IMR-90 (cell line): ENCODE data around the gene INCENP. TPM values are rescaled to one million over a fixed set of nuclear protein-coding genes. Genes with fewer than 3 reads are reported as not detected.

Experiments
- ATAC-seq: fragments of 200-7000 bp; cut with Tn5 transposase; 2 replicates; pipeline ENCODE4 v1.9.1; 2020; ENCODE audit warnings: low read depth, mild to moderate bottlenecking, moderate library complexity
- BruUV-seq: library from RNA; stranded (reverse); fragments of 400-500 nt; replicated peaks from 2 replicates; lab custom pipeline; 2021; lab: Mats Ljungman, UMichigan
- CTCF ChIA-PET: fragments of 300-600 bp; formaldehyde crosslinking; extraction: SDS; loops from one replicate; lab custom pipeline; 2021; ENCODE audit warnings: antibody characterized with exemption; lab: Yijun Ruan, JAX
- POLR2A ChIA-PET: fragments of 300-600 bp; sonication (Branson Sonifier 250); formaldehyde crosslinking; loops from one replicate; lab custom pipeline; 2022; ENCODE audit warnings: antibody characterized with exemption; ENCODE audit not compliant: unreplicated experiment; lab: Charles Lee
- DNase-seq: peaks from one replicate; pipeline ENCODE4 v3.0.0; 2013
- H2AFZ ChIP-seq: replicated peaks from 2 replicates; pipeline ENCODE3; 2013; ENCODE audit warnings: low read length, mild to moderate bottlenecking; ENCODE audit not compliant: poor library complexity
- H2AK5ac ChIP-seq: 2 replicates; pipeline ENCODE4 v1.6.1; 2013; ENCODE audit warnings: low read depth, low read length, inconsistent platforms
- H2AK9ac ChIP-seq: replicated peaks from 2 replicates; pipeline ENCODE3; 2013; ENCODE audit warnings: mild to moderate bottlenecking, low read depth, low read length, moderate library complexity; ENCODE audit not compliant: poor library complexity
- H2BK120ac ChIP-seq: 2 replicates; pipeline ENCODE4 v1.6.1; 2013; ENCODE audit warnings: low read depth, low read length, inconsistent platforms
- H2BK15ac ChIP-seq: 3 replicates; pipeline ENCODE4 v1.6.1; 2013; ENCODE audit warnings: low read depth, low read length, inconsistent platforms
- H2BK20ac ChIP-seq: 2 replicates; pipeline ENCODE4 v1.6.1; 2013; ENCODE audit warnings: low read depth, mild to moderate bottlenecking, inconsistent platforms, low read length, moderate library complexity
- H2BK5ac ChIP-seq: 2 replicates; pipeline ENCODE4 v1.6.1; 2013; ENCODE audit warnings: mild to moderate bottlenecking, low read depth, low read length, inconsistent platforms; ENCODE audit not compliant: poor library complexity, severe bottlenecking
- H3K14ac ChIP-seq: replicated peaks from 2 replicates; pipeline ENCODE4 v1.6.1; 2013; ENCODE audit warnings: low read depth, low read length, inconsistent platforms
- H3K18ac ChIP-seq: 2 replicates; pipeline ENCODE4 v1.6.1; 2013; ENCODE audit warnings: low read depth, low read length, control low read depth
- H3K23ac ChIP-seq: 2 replicates; pipeline ENCODE4 v1.6.1; 2013; ENCODE audit warnings: low read depth, low read length, inconsistent platforms
- H3K27ac ChIP-seq: 2 replicates; pipeline ENCODE4 v1.5.1; 2013; ENCODE audit warnings: mild to moderate bottlenecking, control low read depth, low read length; ENCODE audit not compliant: insufficient read depth
- H3K27me3 ChIP-seq: 2 replicates; pipeline ENCODE4 v1.6.1; 2013; ENCODE audit warnings: low read length; ENCODE audit not compliant: control insufficient read depth, insufficient read depth
- H3K36me3 ChIP-seq: 2 replicates; pipeline ENCODE4 v1.6.1; 2013; ENCODE audit warnings: low read length, mixed read lengths; ENCODE audit not compliant: control insufficient read depth, insufficient read depth
- H3K4ac ChIP-seq: 2 replicates; pipeline ENCODE4 v1.6.1; 2013; ENCODE audit warnings: low read depth, low read length, inconsistent platforms
- H3K4me1 ChIP-seq: 2 replicates; pipeline ENCODE4 v1.6.1; 2013; ENCODE audit warnings: low read length, mixed read lengths; ENCODE audit not compliant: control insufficient read depth, insufficient read depth
- H3K4me2 ChIP-seq: 2 replicates; pipeline ENCODE4 v1.6.1; 2013; ENCODE audit warnings: low read depth, mild to moderate bottlenecking, control low read depth, low read length, moderate library complexity
- H3K4me3 ChIP-seq: 2 replicates; pipeline ENCODE4 v1.5.1; 2013; ENCODE audit warnings: low read depth, mild to moderate bottlenecking, control low read depth, low read length, moderate library complexity; ENCODE audit not compliant: insufficient read depth
- H3K56ac ChIP-seq: 2 replicates; pipeline ENCODE4 v1.6.1; 2013; ENCODE audit warnings: low read length, inconsistent platforms; ENCODE audit not compliant: insufficient read depth; ENCODE audit errors: extremely low read depth
- H3K79me1 ChIP-seq, 2 experiments: 2 replicates each; pipeline ENCODE4 v1.6.1; 2013; ENCODE audit warnings: low read length in 2 of 2, inconsistent platforms in 1 of 2, low read depth in 1 of 2
- H3K9ac ChIP-seq: 2 replicates; pipeline ENCODE4 v1.6.1; 2013; ENCODE audit warnings: low read depth, low read length, control low read depth
- H3K9me1 ChIP-seq: 2 replicates; pipeline ENCODE4 v1.6.1; 2013; ENCODE audit warnings: low read length, inconsistent platforms; ENCODE audit not compliant: insufficient read depth
- H3K9me3 ChIP-seq: 2 replicates; pipeline ENCODE4 v1.6.1; 2013; ENCODE audit warnings: low read length; ENCODE audit not compliant: control insufficient read depth, insufficient read depth
- H4K20me1 ChIP-seq: 2 replicates; pipeline ENCODE4 v1.6.1; 2013; ENCODE audit warnings: low read length, inconsistent platforms; ENCODE audit not compliant: insufficient read depth
- H4K5ac ChIP-seq: 2 replicates; pipeline ENCODE4 v1.6.1; 2013; ENCODE audit warnings: mild to moderate bottlenecking, low read depth, low read length, control low read depth
- H4K8ac ChIP-seq, 2 experiments: 2 replicates each; pipeline ENCODE4 v1.6.1; 2013; ENCODE audit warnings: low read depth in 2 of 2, low read length in 2 of 2, control low read depth in 1 of 2, inconsistent platforms in 1 of 2
- H4K91ac ChIP-seq: 2 replicates; pipeline ENCODE4 v1.6.1; 2013; ENCODE audit warnings: low read depth, low read length, inconsistent platforms; ENCODE audit not compliant: insufficient read depth
- BHLHE40 ChIP-seq: fragments of 150-350 bp; IDR thresholded peaks from 2 replicates; pipeline ENCODE4 v1.6.1; 2016; ENCODE audit warnings: mild to moderate bottlenecking, low read depth, low read length
- CEBPB ChIP-seq: IDR thresholded peaks from 2 replicates; pipeline ENCODE4 v1.6.1; 2012; ENCODE audit warnings: low read depth, low read length, improper control_type of control experiment
- CHD1 ChIP-seq: IDR thresholded peaks from 2 replicates; pipeline ENCODE4 v1.6.1; 2012; ENCODE audit warnings: low read depth, low read length, improper control_type of control experiment
- CTCF ChIP-seq: conservative IDR thresholded peaks from 2 replicates; pipeline ENCODE4 v1.5.1; 2012; ENCODE audit warnings: mild to moderate bottlenecking, low read depth, low read length, improper control_type of control experiment
- ELK1 ChIP-seq: fragments of 150-350 bp; IDR thresholded peaks from 2 replicates; pipeline ENCODE4 v1.6.1; 2016; ENCODE audit warnings: low read depth, mild to moderate bottlenecking, low read length, moderate library complexity, borderline replicate concordance
- FOS ChIP-seq: fragments of 150-350 bp; IDR thresholded peaks from 2 replicates; pipeline ENCODE4 v1.6.1; 2016; ENCODE audit warnings: low read depth, low read length
- MAFK ChIP-seq: IDR thresholded peaks from 2 replicates; pipeline ENCODE4 v1.6.1; 2012; ENCODE audit warnings: low read depth, low read length, improper control_type of control experiment
- MXI1 ChIP-seq: IDR thresholded peaks from 2 replicates; pipeline ENCODE4 v1.6.1; 2012; ENCODE audit warnings: low read depth, mild to moderate bottlenecking, low read length, moderate library complexity, borderline replicate concordance
- NFE2L2 ChIP-seq: fragments of 150-350 bp; IDR thresholded peaks from 2 replicates; pipeline ENCODE4 v1.6.1; 2016; ENCODE audit warnings: low read depth, mild to moderate bottlenecking, low read length
- POLR2A ChIP-seq: IDR thresholded peaks from 2 replicates; pipeline ENCODE4 v1.6.1; 2012; ENCODE audit warnings: mild to moderate bottlenecking, low read depth, low read length
- USF2 ChIP-seq: fragments of 150-350 bp; IDR thresholded peaks from 2 replicates; pipeline ENCODE4 v1.6.1; 2017; ENCODE audit warnings: mild to moderate bottlenecking, antibody characterized with exemption, low read length, low read depth
- WGBS, 2 experiments: methylation state at CpG; one replicate each; pipeline versions ENCODE4 v1.1.5 to v1.1.7; 2013; ENCODE audit warnings: missing lambda C conversion rate in 2 of 2; ENCODE audit not compliant: insufficient read length in 1 of 2; ENCODE audit errors: extremely low coverage in 2 of 2; 5-methylcytosine and 5-hydroxymethylcytosine counted together
- dilution Hi-C: fragments of 300-500 bp; cut with HindIII; formaldehyde crosslinking; loops from one replicate; pipeline ENCODE4 v1.14.3; 2018; ENCODE audit warnings: low sequenced_read_pairs; ENCODE audit not compliant: unreplicated experiment
- in situ Hi-C: fragments of 300-500 bp; cut with MboI; formaldehyde crosslinking; loops from 3 replicates; pipeline ENCODE4 v1.14.3; 2019; ENCODE audit warnings: low sequenced_read_pairs, inconsistent platforms, mixed read lengths
- intact Hi-C: fragments of 100-400 bp; cut with micrococcal nuclease; formaldehyde crosslinking; loops from 2 replicates; pipeline ENCODE4 v1.10.0; 2022
- polyA plus RNA-seq, 3 experiments: library from polyadenylated mRNA; depleted of rRNA; stranded (reverse); fragments of >200 nt; gene quantifications; 2 replicates each; pipeline ENCODE4 v1.2.3, GENCODE V29; 2012; ENCODE audit warnings: low replicate concordance in 1 of 3
- total RNA-seq: library from RNA; depleted of rRNA; stranded (reverse); fragments of >200 nt; gene quantifications from 2 replicates; pipeline ENCODE4 v1.2.3, GENCODE V29; 2012

Gene INCENP
- total and polyA plus RNA-seq, 2 of the 4 experiments (the other 2 are of a cell fraction) = 18.6 to 23.8 TPM

- Histone ChIP-seq H4K8ac (no peak overlapping the region), H3K9me3 (no peaks in the 10 kb centered on the region), H3K4me3 (no peak overlapping the region), H3K23ac (no peak overlapping the region), H2AK9ac (no peak overlapping the region), H3K4ac (no peak overlapping the region), H3K36me3 (peaks cover 59% of the 10 kb centered on the region), H3K14ac (no peak overlapping the region), H3K56ac (no peak overlapping the region), H4K5ac (no peak overlapping the region), H4K91ac (no peak overlapping the region), H3K79me1 (peaks cover 4 to 6% of the 10 kb centered on the region in 2 experiments; a peak in 3 of 4 replicates), H4K20me1 (0 out of 2 replicates have a peak, but pooled peaks cover 4% of the 10 kb centered on the region), H2BK120ac (no peak overlapping the region), H3K4me1 (no peaks in the 10 kb centered on the region), H3K18ac (no peak overlapping the region), H2BK20ac (no peak overlapping the region), H2BK15ac (no peak overlapping the region), H3K27me3 (no peaks in the 10 kb centered on the region), H2AK5ac (no peak overlapping the region), H2BK5ac (no peak overlapping the region), H3K9ac (no peak overlapping the region), H3K27ac (no peak overlapping the region), H3K4me2 (no peak overlapping the region), H3K9me1 (no peaks in the 10 kb centered on the region), H2AFZ (no peak overlapping the region)
- TF ChIP-seq CHD1 (no peak), MAFK (no peak), BHLHE40 (no peak), CTCF (no peak), CEBPB (no peak), MXI1 (no peak), POLR2A (no peak), USF2 (no peak), NFE2L2 (no peak), FOS (no peak), ELK1 (no peak)
- in situ Hi-C loops (no loop called here), dilution Hi-C loops (no loop called here), intact Hi-C loops (no loop called here)
- BruUV-seq = no TSS peak
- no peak for DNase-seq
- ChIA-PET POLR2A (no interaction called here), CTCF (no interaction called here)
- ATAC-seq = no peak
- WGBS, 2 experiments = 92% methylated on average over 7 of the region's 12 CpGs; no CpG with 5 or more reads in 1 of the 2 experiments
These were observed 23.7 kb downstream of the INCENP start for GRCh38 chr11:62147545-62147944.
